Gastroesophageal sphincter (tissue), 3 donors: Measurements from ENCODE around the gene DRC7.

ENCODE experiments used
- CTCF ChIP-seq, 4 experiments: fragments of 200-600 bp in 2 of 4; fragments of 450-650 bp in 2 of 4; sonication (generic) in 1 of 4; IDR thresholded peaks; one replicate each; pipeline ENCODE4 v1.5.1; 2017 to 2019; ENCODE audit warnings: antibody characterized with exemption in 4 of 4, mild to moderate bottlenecking in 2 of 4, moderate library complexity in 2 of 4
- EP300 ChIP-seq: sonication (generic); formaldehyde crosslinking; IDR thresholded peaks from one replicate; pipeline ENCODE4 v1.6.1; 2017; ENCODE audit warnings: antibody characterized with exemption, mild to moderate bottlenecking
- POLR2A ChIP-seq, 2 donors: fragments of 450-650 bp; IDR thresholded peaks; one replicate each; pipeline ENCODE4 v1.6.1; 2017; ENCODE audit warnings: antibody characterized with exemption in 2 of 2, mild to moderate bottlenecking in 2 of 2, moderate library complexity in 1 of 2
- POLR2AphosphoS5 ChIP-seq: sonication (generic); formaldehyde crosslinking; IDR thresholded peaks from one replicate; pipeline ENCODE4 v1.6.1; 2017; ENCODE audit warnings: antibody characterized with exemption

- TF ChIP-seq POLR2A (IDR thresholded peaks at IDR 0.05), result no peak
- no peak for TF ChIP-seq CTCF (IDR thresholded peaks at IDR 0.05)
- no peak for TF ChIP-seq EP300
- TF ChIP-seq POLR2AphosphoS5, result no peak
These were observed 52.5 kb downstream of the DRC7 start for GRCh38 chr16:57747091-57747490.
